CD4-positive, alpha-beta T cell treated with Interleukin-17A for 4 hours (primary cell): ENCODE results near the gene REEP1.

ENCODE experiments used
- DNase-seq: peaks from one replicate; pipeline ENCODE4 v3.0.0-alpha.2; 2020; ENCODE audit warnings: mixed read lengths

Gene REEP1

DNA sequence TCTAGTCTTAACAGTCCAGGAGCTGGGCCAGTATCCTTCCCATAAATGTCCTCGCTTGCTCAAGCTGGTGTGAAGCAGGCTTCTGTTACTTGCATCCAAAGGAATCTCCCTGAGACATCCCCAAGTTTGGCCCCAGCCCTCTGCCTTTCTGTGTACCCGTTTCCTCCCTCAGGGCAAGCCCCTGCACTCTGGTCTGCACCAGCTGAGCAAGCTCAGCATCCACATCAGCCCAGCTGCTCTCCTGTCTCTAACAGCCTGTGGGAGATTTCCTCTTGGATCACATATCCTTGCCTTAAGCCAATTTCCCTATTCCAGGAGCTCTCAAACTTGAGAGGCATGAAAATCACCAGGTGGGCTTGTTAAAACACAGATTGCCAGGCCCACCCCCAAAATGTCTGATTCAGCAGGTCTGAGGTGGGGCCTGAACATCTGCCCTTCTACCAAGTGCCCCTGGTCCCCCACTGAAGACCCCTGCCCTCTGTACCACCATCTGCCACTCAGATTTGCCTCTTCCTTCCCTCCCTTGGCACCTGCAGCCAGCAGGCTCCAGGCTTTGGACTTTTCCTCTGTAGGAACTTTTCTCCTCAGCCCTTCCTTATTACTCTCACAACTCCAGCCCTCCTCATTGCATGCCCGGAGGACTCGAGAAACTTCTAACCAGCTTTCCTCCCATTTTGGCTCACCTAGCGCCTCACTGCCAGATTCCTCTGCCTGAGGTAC, 32.1 kb downstream of the REEP1 start:
- DNase-seq: no peak

DNA sequence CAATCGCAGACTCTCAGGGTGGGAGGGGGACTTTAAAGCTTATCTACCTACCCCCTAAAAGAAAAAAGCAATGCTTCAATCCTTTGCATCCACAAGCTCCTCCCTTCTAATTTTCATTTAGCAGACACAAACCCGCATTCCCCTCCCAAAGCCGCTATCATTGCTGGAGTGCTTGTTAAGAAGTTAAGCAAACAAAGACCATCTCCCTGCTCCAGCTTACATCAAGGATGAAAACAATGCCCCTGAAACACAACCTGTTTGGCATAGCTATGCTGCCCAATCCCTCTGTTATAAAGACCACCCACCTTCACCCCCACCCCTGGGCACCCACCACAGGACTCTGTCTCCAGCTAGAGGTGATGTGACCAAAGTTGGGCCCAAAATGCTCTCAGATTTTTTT, 33.0 kb downstream of the REEP1 start:
- DNase-seq: no peak

DNA sequence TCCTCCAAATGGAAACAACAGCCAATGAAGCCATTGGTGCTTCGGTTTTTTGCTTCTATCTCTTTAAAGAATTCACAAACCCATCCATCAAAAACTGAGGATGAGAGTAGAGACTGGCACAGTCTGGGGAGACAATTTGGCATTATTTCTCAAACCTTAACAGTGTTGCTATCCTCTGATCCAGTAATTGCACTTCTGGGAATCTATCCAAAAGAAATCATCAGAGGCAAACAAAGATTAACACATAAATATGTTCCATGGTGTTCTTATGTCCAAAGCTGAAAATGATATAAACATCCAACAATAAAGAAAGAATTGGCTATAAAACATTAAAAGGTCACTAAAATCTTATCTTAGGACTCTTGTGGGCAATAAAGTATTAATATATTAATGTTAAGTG, 35.1 kb downstream of the REEP1 start:
- no peak for DNase-seq

DNA sequence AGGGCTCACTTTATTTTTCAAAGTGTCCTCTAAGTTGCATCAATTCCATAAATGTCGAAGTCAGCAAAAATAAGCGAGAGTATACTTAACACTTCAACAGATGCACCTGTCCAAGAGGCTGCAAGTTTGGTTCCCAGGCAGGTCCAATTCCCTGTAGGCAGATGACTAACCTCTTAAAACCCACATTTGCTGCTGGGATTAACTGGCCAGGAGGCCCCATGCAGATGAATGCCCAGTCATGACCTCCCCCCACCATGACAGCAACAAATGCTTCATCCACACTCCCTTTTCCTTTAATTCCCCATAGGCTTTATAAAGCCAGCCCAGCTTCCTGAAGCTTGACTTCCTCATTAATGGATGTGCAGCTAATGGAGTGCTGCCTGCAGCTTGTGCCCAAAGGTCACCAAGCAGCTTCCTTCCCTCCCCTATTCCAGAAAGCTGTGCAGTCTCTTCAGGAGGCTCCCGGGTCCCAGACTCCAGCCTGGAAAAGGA, 35.7 kb downstream of the REEP1 start:
- DNase-seq: no peak

DNA sequence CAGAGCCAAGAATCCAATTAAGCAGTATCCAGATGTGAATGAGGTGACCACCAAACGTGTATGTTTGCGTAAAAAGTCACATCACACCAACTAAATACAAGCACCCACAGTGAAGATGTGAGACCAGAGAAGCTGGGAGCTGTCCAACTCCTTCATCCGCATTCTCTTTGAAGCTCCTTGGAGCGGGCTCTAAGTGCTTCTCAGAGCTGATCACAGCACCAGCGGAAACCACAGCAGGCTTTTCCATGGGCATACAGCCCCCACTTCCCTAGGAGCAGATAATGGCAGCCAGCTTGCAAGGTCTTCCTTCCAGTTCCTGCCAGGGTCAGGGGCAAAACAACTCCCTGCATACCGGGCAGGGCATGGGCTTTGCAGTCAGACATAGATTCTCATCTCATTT, 36.4 kb downstream of the REEP1 start:
- no peak for DNase-seq

DNA sequence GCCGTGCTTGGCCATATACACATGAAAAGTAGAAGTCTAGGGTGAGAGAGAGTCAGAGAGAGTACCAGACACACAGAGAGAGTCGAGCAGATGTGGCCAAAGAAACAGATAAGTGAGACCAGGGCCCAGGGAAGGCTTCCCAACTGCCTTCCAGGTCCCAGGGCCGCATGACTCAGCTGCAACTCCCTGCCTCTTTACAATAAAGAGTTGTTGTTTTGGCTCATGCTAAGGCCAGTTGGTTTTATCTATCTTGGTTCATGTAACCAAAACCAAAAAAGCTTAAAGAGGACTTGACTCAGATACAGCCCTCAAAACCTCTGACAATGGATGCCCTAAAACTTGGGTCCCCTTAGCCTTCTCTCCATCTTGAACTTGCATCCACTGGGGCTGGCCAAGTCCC, 36.9 kb downstream of the REEP1 start:
- no peak for DNase-seq

DNA sequence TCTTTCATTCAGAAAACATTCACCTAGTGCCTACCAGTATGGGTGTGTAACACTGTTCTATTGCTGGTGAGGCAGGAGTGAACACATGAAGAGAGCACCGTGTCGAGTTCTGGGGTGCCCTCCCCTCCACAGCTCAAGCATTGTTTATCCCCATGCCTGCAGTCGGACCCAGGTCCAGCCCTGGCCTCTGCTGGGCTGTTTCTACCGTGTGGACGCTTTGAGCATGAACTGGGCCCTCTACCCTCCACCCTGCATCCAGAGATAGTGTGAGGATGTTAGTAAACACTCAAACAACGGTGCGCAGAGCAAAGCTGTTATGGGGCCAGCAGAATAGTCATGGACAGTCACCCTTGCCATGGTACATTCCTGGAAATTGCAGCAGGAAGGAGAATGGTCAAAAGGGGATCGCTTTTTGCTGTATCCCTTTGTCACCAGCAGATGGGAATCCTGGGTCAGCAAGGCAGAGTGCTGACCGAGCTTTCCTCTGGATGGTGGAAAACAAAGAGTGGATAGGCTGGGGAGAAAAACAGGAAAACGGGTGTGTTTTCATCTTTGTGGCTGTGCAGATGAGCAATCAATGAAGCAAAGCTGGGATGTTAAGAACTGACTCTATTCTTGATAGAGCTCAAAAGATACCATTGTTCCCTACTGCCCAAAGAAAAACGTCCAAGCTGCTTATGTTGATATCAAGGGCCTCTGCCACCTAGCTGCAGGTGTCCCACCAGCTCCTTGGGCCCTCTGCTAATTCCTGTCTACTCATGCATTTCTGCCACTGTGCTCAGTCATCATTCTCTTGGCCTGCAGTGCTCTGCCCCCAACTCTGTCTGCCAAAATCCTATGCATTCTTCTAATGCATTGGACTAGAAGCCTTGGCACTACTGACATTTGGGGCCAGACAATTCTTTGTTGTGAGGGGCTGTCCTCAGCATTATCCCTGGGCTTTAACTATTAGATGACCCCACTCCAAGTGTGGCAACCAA, 38.7 kb downstream of the REEP1 start:
- no peak for DNase-seq

DNA sequence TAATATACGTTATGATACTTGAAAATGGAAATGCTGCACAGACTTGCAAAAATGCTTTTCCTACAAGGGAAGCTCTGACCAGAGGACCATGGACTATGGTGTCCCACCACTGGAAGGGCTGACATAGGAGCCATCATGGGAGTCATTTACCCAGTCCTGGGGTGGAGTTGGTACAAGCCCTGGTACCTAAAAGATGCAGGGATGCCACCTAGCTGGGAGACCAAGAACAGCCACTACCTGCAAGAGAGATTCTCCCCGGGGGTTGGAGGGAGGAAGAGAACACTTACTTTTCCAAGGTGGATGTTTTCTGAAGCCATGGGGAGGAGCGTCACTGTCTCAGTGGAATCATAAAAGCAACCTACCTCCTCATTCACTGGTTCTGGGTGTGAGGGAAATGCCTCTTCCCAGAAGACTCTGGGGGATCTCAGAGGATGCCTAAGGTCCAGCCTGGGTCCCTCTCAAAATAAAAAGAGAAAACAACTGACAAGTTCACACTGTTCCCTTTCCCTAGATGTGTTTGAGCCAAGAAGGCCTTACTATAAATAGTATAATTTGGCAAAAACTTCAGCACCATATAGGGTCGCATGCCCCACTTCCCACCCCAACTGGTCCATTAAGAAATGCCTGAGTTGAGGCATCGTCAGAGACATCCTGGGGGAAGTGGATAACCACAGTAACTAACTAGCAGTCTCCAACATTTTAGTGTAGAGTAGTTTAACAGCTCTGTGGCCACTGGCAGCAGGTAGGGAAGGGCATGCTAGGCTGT, 39.9 kb downstream of the REEP1 start:
- no peak for DNase-seq

DNA sequence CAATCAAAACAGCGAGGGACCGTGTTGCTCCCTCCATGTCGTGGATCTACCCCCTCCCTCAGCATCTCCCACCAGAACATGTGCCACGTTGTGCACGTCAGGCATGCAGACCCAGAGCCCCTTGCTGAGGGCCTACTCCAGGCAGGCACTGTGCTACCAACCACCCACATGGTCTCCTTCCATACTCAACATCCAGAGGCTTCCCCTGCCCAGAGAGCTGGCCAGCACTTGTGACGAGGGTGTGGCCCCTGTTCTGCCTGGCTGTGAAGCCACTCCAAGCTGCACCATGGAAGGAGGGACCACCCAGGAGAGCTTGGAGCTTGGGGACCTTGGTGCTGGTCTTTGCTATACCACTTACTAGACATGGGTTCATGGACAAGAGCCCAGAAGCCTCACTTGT, 40.5 kb downstream of the REEP1 start:
- no peak for DNase-seq

DNA sequence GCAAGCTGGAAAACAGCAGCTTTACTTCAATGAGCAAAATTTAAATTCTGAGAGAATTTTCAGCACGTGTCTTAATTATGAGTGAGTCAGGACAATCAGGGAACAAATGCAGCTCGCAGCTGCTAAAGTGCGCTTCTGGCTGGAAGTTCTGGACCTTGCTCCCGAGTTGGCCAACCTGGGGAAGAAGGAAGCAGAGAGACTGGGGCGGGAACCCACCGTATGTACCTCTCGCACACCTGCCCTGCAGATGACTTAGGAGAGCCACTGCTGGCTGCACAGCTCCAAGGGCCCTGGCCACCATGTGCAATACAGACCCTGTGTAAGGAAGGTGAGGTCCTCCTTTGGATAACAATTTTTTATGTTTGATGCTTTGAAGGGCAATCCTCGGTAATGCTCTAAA, 42.4 kb downstream of the REEP1 start:
- no peak for DNase-seq

DNA sequence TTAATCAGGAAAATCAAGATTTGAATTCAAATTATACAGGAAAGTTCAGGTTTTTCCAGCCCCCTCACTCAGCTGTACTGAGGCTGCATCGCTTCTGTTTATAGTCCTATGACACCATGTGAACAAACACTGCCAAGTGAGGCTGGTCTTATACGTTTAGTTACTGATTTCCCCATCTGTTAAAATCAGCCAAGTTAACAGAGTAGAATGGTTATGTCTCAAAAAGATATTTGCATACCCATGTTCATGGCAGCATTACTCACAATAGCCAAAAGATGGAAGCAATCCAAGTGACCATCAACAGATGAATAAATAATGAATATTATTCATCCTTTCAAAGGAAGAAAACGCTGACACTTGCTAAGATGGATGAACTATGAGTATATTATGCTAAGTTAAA, 43.8 kb downstream of the REEP1 start:
- DNase-seq: no peak

DNA sequence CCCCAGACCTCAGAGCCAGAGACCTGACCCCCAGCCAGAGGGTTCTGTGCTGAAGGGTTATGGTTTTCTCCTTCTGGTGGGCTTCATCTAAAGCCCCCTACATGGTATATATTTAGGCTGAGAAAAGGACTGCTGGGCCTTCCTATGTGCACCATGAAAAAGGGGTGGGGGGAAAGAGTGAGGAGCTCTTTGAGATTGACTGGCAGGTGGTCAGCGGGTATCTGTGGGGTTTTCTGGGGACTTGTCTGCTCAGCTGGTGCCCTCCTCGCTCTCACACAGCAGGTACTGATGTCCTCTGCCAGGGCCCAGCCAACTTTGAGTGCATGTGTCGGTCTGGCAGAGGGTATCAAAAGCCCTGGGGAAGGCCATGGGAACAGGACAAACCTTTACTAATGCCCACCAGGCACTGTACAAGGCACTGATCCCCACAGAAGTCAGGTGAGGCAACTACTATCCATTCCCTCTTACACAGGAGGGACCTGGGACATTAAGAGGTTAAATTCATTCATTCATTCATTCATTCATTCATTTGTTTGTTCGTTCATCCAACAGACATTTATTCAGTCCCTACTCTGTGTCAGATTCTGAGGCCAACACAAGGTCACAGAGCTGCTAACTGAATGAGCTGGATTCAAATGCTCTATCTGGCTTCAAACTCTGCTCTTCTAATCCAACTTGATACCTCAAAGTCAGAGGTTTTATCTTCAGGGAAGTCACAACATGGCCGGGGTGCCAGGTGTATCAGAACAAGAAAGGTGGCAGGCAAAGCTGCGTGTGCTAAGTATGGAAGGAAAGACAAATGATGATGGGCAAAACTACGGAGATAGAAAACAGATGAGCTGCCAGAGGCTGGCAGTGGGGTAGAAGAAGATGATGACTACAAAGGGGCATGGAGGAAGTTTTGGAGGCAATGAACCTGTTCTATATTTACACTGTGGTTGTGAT, 44.6 kb downstream of the REEP1 start:
- no peak for DNase-seq

DNA sequence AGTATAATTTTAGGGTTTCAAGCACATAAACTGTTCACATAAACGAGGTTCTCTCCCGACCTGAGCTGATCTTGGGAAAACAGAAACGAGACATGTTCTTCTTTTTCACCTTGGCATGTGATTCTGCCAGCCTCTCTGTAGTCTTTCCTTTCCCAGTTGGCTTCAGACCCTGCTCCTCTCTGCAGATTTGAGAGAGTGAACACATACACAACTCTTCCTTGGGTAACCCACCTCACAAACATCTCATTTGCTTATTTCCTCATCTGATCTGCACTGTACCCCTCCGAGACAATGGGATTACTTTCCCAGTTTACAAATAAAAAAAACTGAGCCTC, 46.1 kb downstream of the REEP1 start:
- DNase-seq: no peak

DNA sequence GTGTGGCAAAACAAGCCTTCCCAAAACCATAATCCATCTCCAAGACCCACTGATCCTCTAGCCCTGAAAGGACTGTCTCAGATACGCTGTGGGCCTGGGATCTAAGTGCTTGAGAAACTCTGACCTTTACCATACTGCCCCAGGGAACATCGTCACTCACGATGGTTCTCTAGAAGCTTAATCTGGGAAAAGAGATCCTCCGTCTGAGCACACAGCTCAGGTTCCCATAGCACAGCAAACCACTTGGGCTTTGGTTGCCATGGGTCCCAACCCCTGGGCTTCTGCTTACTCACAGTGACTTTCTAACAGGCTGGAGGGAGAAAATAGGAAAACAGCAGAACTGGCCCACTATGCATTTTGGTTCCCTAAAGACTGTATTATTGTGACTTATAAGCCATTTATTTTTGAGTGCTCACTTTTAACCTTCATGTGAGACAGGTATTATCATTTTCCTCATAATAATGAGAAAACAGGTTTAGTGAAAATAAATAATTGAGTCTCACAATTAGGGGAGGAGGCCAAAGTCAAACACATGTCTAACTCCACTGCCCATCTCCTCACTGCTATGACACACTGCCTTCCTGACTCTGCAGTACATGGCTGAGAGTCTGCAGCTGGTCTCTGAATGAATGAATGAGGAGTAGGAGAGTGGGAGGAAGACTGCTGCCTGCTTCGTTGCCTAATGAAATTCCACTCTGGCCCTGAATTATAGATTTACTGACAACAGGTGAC, 46.7 kb downstream of the REEP1 start:
- no peak for DNase-seq

DNA sequence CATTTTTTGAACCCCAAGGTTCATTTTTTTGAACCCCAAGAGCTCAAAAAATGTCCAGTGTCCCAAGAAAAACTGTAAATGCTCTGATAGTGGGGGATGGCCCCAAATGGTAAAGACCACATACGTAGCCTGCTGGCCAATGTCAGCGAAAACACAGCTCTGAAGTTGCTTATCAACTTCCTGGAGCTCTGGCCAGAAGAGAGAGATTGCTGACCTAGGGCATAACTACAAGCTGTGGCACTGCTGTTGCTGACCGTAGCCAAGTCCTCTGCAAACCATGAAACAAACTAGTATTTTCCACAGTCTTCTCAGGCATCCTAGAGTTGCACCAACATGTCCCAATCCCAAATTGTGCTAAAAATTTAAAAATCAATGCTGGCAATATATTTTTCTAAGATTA, 50.9 kb downstream of the REEP1 start:
- DNase-seq: no peak

DNA sequence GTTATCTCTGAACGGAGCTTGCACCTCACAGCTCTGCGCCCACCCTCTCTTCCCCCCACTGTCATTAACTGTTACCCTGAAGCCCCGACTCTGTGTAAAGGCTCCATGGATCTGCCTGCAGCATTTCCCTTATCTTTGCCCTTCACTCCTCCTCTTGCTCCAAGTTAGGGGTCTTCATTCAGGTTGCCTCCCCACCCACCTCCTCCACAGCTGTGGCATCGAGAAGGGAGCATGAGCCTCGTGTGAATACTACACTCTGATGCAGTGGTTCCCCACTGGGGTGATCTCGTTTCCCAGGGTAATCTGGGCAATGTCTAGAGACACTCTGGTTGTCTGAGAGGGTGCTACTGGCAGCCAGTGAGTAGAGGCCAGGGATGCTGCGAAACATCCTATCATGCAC, 51.4 kb downstream of the REEP1 start:
- DNase-seq: no peak

DNA sequence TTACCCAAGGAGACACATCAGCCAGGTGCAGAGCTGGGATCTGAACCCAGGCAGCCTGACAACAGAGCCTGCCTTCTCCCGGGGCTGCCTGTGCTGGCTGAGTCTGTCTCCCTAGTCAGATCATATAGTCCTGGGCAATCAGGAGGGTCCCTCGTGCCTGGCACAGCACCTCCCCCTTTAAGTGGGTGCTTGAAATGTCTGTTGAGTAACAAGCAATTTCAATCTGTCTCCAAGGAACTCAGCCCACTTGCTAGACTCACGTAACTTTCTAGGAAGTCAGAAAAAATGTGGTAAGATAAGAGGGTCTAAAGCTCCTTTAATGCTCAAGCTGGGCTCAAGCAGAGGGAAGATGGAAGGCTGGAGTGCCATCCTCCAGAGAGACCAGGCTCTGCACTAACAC, 51.9 kb downstream of the REEP1 start:
- no peak for DNase-seq

DNA sequence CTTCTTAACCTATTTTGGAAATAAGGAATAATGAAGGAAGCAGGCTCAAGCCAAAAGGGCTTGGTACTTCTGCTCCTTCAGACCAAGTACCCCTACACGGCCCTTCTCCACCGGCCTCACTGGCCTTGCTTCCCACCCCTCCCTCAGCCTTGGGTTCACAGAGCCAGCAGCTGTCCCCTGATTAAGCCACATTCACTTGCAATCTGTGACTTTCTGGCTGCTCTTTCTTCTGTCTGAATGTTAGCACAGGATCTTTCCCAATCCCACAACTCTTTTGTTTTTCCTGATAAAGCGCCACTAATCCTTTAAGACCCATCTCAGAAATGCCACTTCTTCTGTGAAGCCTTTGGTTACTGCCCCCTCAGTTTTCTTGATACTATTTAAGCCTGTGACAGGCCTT, 52.4 kb downstream of the REEP1 start:
- no peak for DNase-seq

DNA sequence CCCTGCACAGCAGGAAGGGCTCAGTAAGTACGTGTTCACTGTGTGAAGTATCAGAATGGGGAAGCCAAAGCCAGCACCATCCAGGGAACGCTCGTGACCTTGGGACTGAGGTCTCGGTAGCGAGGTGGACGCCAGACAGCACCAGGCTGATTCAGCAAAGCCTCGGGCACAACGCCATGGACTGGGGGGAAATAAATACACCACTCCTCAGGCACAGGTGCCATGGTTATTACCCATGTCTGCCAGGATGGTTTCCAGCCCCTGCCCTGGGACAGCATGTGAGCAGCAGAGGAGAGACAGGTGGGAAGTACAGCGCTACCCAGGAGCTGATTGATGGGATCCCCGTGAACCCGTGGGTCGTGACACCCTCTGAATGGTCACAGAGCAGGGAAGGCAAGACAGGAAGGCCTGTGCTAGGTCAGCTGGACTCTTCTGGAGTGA, 53.0 kb downstream of the REEP1 start:
- no peak for DNase-seq

DNA sequence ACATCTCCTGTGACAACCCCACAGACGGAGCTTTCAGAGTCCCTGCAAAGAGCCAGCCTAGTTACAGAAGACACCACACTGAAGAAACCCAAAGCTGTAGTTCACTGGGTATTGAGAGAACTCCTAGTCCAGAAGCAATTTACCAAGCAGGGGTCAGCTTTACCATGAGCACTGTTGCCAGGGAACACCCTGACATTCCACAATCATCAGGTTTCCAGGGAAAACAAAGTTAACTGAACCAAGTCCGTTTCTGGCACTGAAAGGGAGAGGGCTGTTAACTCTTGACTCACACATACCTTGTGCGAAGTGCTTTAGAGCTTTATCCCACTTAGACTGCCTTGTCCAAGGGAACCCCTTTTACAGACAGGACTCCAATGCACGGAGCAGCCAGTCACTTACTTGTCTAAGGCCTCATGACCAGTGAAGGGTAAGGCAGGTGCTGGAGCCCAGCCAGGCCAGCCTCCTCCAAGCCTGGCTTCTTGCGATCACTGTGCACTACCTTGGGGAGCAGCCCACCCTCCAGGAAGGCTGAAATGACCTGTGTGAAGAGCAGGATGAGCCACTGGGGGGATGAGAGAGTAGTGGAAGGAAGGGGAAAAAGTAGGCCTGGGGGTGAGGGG, 53.9 kb downstream of the REEP1 start:
- no peak for DNase-seq
